Suppressor macrophage treated with lipopolysaccharide for 4 hours (primary cell): ENCODE measurements around the gene COL11A1.

Experiments
- DNase-seq: peaks from one replicate; pipeline ENCODE4 v3.0.0-alpha.2; 2020

Gene COL11A1

DNA sequence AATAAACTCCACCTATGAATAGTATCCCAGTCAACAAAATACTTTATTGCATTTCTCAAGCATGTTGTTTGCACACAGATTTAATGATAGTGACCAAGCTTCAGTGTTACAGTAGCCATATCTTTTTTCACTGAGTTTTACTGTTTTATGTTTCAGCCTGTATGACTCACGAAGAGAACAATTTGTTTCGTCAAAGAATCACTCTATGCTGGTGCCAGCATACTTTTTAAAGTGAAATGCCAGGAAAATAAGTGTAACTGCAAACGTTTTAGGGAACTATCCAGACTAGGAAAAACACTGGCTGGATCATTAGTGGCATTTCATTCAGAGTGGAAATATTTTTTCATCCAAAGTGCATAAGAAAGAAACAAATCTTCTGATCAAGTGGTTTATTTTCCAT lies 210.8 kb downstream of the COL11A1 start:
- DNase-seq, result no peak

DNA sequence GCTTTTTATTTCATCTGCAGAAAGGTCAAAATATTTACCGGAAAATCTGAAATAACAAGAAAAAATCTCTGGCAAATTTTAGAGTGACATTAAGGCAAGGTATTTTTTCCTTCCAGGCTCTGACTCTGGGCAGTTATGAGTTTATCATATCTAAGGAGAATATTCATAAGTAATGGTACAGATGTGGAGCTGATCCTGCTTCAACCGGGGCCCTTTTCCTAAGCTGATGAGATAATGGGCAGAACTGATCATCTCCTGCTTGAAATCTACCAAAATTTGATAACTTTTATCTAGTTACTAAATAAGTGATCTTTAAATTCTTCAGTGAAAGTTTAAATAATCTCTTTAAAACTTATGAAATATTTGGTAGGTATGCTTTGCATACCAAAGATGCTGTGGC lies 211.6 kb downstream of the COL11A1 start:
- DNase-seq, result no peak

DNA sequence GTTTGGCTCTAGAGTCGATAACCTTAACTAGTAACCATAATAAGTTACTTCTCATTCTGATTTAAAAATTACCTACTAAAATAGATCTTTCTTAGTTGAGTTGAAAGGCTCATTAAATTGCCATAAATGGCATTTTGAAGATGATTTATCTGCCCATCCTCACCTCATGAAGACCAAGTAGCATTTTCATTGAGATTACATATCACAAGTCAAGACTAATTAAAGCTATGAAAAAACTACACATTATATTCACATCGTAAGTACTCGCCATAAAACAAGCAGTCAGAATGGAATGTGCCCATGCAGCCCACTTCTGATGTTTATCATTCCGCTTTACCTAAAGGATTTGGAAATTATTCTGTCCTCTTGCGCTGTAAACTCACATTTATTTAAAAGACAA lies 212.0 kb downstream of the COL11A1 start:
- no peak for DNase-seq

DNA sequence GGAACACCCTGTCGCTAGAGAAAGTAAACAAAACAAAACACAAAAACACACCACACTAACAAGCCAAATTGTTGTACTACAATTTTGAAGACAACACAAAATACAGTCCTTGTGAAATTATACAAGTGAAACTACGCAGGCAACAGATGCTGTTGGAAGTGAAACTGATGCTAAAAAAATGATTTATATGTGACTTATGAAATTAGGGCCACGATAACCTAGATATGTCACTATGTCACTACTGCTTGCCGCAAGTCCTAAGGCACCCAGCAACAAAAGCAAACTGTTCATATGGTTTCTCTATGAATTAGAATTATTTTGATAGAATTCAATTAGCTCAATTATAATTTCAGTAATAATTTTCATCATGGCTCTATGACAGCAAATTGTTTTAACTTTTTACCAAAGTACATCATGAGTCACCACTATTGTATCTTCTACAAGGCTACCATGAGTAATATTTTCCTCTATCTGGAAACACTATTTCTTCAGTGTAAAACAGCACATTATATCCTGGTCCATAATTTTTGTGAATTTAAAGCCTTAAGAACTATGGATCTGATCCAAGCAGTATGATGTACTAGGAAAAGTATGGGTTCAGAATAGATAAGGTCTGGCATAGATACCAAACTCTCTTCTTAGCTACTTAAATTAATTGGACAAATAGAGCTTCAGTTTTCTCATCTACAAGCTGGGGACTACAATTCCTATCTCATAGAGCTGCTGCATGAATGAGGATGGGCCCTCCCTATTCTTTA lies 216.3 kb downstream of the COL11A1 start:
- no peak for DNase-seq

DNA sequence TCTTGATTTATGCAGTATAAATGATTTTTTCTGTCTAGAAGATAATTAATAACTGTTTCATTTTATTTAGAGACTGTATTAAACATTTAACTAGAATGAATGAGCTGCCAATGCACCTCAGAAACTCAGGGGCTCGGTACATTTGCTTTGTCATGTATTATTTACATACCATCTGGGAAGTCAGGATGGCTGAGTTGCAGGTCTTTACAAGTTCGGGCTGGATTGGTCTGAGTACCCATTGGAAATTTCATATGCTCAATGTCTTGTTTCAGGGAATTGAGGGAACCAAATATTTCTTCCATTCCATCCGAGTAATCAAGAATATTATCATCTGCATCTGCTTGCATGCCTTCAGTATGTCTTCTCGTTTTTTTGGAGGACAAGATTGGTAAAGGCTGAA lies 221.7 kb downstream of the COL11A1 start:
- DNase-seq, result no peak

DNA sequence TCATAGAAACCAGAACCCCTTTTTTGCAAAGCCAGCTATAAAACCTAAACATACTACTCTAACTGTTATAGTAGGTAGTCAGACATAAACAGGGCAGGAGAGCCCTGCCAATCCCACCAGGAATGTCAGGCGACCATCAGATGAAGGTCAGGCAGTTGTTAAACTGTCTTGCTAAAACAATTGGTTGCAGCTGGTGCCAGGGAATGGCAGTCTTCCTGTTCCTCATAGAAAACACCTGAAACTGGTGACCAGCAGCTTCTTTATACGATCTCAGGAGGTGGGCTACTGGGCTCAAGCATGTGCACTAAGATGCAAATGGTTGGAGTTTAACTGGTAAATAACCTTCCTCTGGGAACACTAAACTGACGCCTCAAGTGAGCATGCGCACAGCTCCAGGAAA lies 224.1 kb downstream of the COL11A1 start:
- no peak for DNase-seq

DNA sequence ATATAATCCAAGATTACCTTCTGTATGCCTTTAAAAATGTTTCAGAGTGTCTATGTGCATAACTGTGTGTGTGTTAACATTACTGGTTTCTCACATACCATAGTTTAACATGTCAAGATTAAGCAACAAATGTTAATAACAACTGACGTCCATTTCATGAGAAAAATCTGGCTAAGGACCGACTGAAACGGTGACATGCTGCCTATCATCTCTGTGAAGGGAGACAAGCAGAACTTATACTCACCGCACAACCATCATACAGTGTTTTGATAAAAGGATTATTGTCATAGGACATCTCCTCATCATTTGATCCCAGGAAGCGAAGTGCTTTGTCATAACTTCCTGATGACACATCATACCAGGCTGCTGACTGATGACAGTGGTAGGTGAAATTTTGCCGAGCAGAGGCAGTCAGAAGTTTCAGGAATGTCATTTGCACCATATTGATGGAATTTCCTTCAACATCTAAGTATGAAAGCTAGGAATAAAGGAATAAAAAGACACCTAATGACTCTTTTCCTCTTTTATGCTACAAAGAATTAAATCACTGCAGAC lies 228.8 kb downstream of the COL11A1 start:
- no peak for DNase-seq

DNA sequence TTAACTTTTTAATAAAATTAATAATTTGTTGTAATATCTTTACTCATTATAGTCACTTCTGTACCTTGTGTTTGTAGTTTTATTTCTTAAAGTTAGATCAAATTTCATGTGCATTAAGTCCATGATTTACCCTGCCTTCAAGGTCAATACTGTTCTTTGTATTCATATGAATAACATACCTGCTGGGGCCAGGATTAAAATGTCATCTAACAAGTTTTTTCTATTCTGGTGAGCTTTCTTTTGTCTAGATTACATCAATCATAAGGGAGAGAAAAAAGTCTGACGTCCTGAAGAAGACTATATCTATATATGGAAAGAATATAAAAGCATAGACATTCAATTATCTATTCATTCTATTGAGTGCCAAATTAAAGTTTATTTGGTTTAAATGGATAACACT lies 232.6 kb downstream of the COL11A1 start:
- DNase-seq, result no peak

DNA sequence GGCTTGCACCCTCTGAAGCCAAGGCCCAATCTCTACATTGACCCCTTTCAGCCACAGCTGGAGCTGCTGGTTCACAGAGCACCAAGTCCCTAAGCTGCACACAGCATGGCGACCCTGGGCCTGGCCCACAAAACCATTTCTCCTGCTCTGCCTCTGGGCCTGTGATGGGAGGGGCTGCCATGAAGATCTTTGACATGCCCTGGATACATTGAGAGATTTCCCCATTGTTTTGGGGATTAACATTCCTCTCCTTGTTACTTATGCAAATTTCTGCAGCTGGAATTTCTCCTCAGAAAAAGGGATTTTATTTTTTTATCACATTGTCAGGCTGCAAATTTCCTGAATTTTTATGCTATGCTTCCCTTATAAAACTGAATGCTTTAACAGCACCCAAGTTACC lies 235.8 kb downstream of the COL11A1 start:
- no peak for DNase-seq

DNA sequence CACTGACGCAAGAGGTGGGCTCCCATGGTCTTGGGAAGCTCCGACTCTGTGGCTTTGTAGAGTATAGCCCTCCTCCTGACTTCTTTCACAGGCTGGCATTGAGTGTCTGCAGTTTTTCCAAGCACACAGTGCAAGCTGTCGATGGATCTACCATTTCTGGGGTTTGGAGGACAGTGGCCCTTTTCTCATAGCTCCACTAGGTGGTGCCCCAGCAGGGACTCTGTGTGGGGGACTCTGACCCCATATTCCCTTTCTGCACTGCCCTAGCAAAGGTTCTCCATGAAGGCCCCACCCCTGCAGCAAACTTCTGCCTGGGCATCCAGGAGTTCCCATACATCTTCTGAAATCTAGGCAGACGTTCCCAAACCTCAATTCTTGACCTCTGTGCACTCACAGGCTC lies 236.2 kb downstream of the COL11A1 start:
- no peak for DNase-seq

DNA sequence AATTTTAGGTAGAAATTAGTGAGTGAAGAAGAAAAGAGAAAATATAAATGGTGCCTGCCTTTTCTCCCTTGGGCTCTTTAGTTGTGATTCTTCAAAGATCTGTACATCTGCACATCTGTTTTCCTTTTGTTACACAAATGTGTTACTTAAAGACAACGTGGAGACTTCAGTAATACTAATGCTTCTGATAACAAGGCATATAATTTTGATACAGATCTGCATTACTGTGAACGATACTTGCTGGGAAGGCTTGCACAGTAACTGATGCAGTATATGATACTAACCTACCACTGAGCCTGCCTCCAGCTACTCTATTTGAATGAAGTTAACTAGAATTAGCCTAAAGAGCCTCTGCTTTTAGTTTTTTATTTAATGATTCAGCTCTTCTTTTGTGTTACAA lies 244.6 kb downstream of the COL11A1 start:
- no peak for DNase-seq

DNA sequence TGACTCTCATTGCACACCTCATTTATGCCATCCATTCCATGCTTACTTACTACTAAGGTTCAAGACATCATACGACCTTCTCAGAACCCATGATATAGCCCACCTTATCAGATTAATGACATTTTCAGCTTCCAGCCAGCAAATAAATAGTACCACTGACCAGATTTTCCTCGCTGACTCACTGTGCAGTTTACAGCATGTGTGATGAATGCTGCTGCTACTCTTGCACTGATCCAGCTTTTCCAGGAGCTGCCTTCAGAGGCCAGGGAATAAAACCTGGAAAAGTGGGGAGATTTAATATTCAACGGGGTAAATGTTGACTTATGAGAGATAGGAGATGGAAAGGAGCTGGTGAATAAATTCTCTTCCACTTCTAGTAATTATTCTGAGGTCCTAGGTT lies 247.1 kb downstream of the COL11A1 start:
- DNase-seq, result no peak

DNA sequence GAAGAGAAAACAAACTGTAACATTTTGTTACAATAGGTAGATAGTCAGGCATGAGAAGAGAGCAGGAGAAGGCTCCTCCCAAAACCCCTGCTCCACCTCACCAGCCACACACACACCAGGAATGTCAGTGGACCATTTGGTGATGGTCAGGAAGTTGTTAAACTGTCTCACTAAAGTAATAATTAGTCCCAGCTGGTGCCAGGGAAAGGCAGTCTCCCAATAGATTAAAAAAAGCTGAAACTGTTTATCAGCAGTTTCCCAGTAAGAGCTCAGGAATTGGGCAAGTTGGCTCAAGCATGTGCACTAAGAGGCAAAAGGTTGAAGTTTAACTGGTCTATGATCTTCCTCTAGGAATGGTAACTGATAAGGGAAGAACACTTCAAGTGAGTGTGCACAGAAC lies 249.6 kb downstream of the COL11A1 start:
- DNase-seq, result no peak

DNA sequence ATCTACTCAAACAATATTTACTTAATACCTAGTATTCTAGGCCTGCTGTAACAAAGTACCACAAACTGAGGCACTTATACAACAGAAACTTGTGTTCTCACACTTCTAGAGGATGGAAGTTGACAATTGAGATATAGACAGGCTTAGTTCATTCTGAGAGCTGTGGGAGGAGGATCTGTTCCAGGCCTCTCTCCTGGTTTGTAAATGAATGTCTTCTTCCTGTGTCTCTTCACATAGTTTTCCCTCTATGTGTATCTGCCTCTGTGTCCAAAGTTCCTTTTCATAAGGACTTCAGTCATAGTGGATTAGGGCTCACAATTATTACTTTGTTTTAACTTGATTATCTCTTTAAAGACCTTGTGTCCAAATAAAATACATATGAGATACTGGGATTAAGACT lies 251.1 kb downstream of the COL11A1 start:
- DNase-seq, result no peak

DNA sequence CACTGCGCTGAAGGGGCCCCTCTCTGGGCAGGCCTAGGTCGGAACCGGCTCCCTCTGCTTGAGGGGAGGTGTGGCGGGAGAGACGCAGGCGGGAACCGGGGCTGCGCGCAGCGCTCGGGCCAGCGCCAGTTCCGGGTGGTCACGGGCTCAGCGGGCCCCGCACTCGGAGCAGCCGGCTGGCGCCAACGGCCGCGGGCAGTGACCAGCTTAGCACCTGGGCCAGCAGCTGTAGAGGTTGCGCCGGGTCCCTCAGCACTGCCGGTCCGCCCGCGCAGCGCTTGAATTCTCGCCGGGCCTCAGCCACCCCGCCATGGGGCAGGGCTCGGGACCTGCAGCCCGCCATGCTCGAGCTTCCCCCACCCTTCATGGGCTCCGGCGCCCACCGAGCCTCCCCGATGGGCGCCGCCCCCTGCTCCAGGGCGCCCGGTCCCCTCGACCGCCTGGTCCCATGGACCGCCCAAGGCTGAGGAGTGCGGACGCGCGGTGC lies 254.6 kb downstream of the COL11A1 start:
- DNase-seq, result no peak

DNA sequence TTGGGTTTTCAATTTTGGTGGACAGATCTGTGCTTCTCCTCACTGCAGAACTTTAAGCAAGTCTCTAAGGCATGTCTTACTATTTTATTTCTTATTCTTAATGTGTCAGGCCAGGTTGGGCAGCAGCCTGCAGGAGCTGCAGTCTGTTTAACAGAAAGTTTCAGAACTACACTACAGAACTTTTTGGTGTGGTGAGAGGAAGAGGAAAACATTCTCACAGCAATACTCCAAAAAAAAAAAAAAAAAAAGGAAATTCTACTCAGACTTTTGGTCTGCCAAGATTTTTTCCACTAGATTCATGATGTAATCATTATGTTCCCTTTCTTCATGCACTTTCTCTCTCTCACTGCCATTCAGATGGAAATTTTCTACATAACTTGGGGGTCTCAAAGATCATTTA lies 255.2 kb downstream of the COL11A1 start:
- DNase-seq, result no peak

DNA sequence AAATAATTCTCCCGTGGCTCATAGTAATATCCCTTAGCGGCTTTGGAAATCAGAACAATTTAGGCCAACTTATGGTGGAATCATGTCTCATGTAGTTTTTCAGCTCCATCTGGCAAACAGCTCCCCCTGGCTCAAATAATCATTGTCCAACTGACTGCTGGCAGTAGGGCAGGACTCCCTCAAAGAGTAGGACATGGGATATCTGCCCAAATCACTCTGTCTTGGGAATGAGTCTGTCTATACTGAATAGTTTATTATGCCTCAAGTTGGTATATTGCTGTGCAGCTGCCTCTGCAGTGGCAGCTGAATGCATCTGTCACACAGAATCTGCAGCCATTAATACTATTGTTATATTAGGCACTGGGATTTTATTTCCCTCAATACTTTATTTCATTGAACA lies 255.7 kb downstream of the COL11A1 start:
- no peak for DNase-seq

DNA sequence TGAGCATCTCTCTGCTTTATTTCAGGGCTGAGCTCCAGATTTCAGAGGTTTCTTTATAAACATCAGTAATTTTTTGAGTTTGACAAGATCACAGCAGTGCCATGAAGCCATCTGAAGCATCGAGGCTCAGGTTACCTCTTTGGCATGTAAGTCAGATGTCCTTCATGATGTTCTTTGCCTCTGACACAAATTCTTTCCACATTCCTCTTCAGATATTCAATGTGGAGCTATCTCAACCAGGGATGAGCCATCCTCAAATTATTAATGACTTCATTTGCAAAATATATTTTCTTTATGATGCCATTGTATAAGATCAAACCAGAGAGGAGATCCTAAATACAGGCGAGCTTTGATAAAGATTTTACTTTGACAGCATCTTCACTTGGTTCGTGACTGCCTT lies 256.7 kb downstream of the COL11A1 start:
- DNase-seq, result no peak

DNA sequence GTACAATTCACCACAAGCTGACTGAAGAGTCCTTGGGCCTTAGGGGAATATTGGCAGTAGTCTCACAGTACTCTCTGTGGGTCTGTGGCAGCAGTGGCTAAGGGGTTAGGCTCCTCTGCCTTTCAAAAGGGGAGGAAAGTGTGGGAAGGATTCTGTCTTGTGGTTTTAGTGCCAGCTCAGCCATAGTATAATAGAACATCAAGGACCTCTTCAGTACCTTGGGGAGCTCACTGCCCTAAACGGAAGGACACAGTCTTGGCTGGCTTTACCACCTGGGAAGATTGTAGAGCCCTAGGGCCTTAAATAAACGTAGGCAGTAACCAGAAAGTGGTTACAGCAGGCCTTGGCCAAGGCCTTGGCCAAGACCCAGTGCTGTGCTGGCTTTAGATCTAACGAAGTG lies 265.7 kb downstream of the COL11A1 start:
- no peak for DNase-seq

DNA sequence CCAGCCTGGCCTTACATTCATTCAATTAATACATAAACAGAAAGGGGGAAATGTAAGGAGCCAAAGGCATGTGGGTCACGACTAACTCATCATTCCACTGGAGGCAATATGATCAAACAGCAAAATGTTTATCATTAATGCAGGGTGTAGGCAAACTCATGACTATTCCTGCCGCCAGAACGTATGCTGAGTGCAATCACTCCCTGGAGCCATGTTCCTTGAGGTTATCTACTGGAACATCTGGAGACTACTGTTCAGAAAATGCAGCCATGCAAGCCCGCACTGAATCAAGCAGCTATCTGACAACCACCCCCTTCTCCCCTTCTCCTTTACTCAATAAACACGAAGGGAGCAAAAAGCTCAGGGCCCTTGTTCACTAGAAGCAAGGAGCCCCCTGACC lies 267.6 kb downstream of the COL11A1 start:
- no peak for DNase-seq

DNA sequence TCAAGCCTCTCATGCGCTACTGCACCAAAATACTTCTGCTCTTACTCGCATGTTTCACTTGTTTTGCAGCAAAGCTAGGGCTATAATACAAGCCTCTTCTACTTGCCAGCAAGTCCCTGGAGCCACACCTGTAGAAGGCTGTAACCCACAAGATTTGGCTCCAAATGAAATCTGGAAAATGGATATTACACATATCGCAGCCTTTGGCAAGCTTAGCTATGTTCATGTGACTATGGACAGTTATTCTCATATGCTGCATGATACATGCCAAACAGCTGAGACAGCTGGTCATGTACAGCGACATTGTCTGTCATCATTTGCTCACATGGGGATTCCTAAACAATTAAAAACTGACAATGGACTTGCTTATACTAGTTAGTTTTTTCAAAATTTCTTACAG lies 270.3 kb downstream of the COL11A1 start:
- no peak for DNase-seq

DNA sequence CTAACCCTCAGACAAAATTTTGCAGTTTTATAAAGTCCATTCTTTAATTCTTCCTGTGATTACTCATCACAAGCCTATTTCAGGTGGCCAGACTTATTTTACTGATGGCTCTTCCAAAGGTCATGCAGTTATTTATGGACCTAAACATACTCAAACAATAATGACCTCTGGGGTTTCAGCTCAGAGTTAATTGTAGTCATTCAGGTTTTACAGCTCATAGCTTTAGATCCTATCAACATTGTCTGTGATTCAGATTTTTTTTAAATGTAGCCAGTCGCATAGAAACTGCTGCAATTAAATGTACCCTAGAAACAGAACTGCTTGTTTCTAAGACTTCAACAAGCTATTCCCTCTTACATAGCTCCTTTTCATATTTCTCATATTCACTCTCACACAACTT lies 270.8 kb downstream of the COL11A1 start:
- DNase-seq, result no peak

DNA sequence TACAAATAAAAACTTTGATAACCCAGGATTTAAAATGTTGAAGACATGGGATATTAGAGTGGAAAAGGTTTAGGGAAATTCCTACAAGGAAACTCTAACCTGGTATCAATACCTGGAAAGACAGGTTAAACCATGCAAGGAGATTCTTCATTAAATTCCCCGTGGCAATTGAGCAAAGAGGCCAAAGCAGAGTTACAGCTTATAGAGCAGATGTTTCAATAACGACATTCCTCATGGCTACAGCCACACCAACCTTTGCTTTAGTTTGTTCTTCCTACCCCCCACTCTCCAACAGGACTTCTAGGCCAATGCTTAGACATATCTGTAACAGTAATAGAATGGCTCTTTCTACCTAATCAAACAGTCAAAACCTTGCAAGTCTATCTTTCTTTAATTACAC lies 271.3 kb downstream of the COL11A1 start:
- DNase-seq, result no peak

DNA sequence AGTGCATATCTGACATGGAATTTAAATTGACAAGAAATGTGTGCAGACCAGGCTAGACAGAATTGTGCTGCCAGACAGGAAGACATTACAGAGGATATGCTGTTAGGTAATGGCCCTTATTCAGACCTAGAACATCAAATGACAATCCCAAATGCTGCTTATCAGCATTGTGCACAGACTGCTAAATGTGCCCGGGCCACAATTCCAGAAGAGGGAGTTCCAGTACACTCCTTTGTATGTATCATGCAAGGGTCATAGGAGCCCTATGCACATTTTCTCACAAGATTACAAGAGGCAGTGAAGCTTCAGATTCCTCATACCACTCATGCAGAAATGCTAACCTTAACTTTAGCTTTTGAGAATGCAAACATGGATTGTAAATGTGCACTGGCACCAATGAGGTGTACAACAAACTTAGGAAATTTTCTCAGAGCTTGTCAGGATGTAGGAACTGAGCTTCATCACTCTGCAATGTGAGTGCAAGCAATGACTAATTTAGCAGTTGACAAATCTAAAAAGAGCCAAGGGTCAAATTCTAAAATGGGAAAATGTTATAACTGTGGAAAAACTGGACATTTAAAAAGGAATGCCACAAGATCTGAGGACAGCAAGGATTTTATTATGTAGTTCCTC lies 273.5 kb downstream of the COL11A1 start:
- no peak for DNase-seq

DNA sequence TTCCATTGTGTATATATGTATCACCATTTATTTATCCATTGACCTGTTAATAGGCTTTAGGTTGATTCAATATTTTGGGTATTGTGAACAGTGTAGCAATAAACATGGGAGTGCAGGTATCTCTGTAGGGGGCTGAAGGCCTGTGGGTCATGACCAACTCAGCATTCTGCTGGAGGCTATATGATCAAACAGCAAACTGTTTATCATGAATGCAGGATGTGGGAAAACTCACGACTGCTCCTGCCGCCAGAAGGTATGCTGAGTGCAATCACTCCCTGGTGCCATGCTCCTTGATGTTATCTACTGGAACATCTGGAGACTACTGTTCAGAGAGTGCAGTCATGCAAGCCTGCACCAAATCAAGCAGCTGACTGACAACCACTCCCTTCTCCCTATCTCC lies 275.2 kb downstream of the COL11A1 start:
- DNase-seq, result no peak
